PFSK-1 (cell line): ENCODE results near the gene IKZF3.

Source experiments
- FOXP2 ChIP-seq: optimal IDR thresholded peaks from 2 replicates; pipeline ENCODE3; 2011; ENCODE audit warnings: borderline replicate concordance, control low read depth, inconsistent platforms; ENCODE audit not compliant: insufficient read depth; ENCODE audit errors: extremely low read length, extremely low read depth
- POLR2AphosphoS5 ChIP-seq: IDR thresholded peaks from 2 replicates; pipeline ENCODE4 v1.6.1; 2012; ENCODE audit warnings: low read depth, mild to moderate bottlenecking, control low read depth, low read length, moderate library complexity
- REST ChIP-seq, 2 experiments: IDR thresholded peaks; 2 replicates each; pipeline versions ENCODE4 v1.6.1 to v1.8.0; 2011 to 2012; ENCODE audit warnings: low read depth in 2 of 2, low read length in 2 of 2, control low read depth in 1 of 2, inconsistent platforms in 1 of 2, mild to moderate bottlenecking in 1 of 2, moderate library complexity in 1 of 2; ENCODE audit not compliant: insufficient read depth in 1 of 2
- SIN3A ChIP-seq: IDR thresholded peaks from 2 replicates; pipeline ENCODE4 v1.6.1; 2012; ENCODE audit warnings: mild to moderate bottlenecking, low read length, moderate library complexity, borderline replicate concordance; ENCODE audit not compliant: insufficient read depth
- TAF1 ChIP-seq: IDR thresholded peaks from 2 replicates; pipeline ENCODE4 v1.6.1; 2012; ENCODE audit warnings: low read length, control low read depth, borderline replicate concordance; ENCODE audit not compliant: insufficient read depth

The IKZF3 gene

GRCh38 chr17:39775031-39775430, 89.1 kb downstream of the IKZF3 start:
- TF ChIP-seq SIN3A: no peak

- TF ChIP-seq FOXP2 (no peak), REST (IDR thresholded peaks at IDR 0.05; ENCODE audit: insufficient read depth in 1 of 2, low read depth in 2 of 2, low read length in 2 of 2) (no peak), POLR2AphosphoS5 (no peak), SIN3A (no peak), TAF1 (no peak)
Measured at GRCh38 chr17:39774047-39774446, 90.1 kb downstream of the IKZF3 start.

- TF ChIP-seq SIN3A (no peak), REST (IDR thresholded peaks at IDR 0.05; ENCODE audit: insufficient read depth in 1 of 2, low read depth in 2 of 2, low read length in 2 of 2) (no peak)
Measured at GRCh38 chr17:39772987-39773934, 90.9 kb downstream of the IKZF3 start.

GRCh38 chr17:39772415-39772814, 91.7 kb downstream of the IKZF3 start:
- TF ChIP-seq POLR2AphosphoS5 (no peak), TAF1 (no peak), SIN3A (no peak), FOXP2 (no peak), REST (IDR thresholded peaks at IDR 0.05; ENCODE audit: insufficient read depth in 1 of 2, low read depth in 2 of 2, low read length in 2 of 2) (no peak)

- TF ChIP-seq TAF1 (no peak), FOXP2 (no peak), SIN3A (no peak), POLR2AphosphoS5 (no peak)
Measured at GRCh38 chr17:39769974-39770587, 94.0 kb downstream of the IKZF3 start.

GRCh38 chr17:39767147-39767546, 97.0 kb downstream of the IKZF3 start:
- TF ChIP-seq REST (IDR thresholded peaks at IDR 0.05; ENCODE audit: insufficient read depth in 1 of 2, low read depth in 2 of 2, low read length in 2 of 2): no peak
- TF ChIP-seq FOXP2: no peak
- TF ChIP-seq SIN3A: no peak
